HEK293 (cell line): ENCODE results near the gene ACADVL.

ENCODE experiments used
- FEZF1 ChIP-seq: fragments of 450-650 bp; formaldehyde crosslinking; IDR thresholded peaks from 2 replicates; pipeline ENCODE4 v1.5.1; 2016; ENCODE audit warnings: missing biosample characterization, missing genetic modification characterization
- HOXC10 ChIP-seq: sonication (generic); formaldehyde crosslinking; IDR thresholded peaks from 2 replicates; pipeline ENCODE4 v1.8.1; 2023; ENCODE audit warnings: mild to moderate bottlenecking, missing genetic modification reagents
- MEIS1 ChIP-seq: sonication (generic); formaldehyde crosslinking; IDR thresholded peaks from 2 replicates; pipeline ENCODE4 v1.8.1; 2022; ENCODE audit warnings: missing genetic modification reagents, mild to moderate bottlenecking, borderline replicate concordance
- PRDM1 ChIP-seq: fragments of 450-650 bp; formaldehyde crosslinking; IDR thresholded peaks from 2 replicates; pipeline ENCODE4; 2016; ENCODE audit warnings: missing biosample characterization, missing genetic modification characterization
- REPIN1 ChIP-seq: fragments of 450-650 bp; formaldehyde crosslinking; IDR thresholded peaks from 2 replicates; pipeline ENCODE4 v1.5.1; 2017; ENCODE audit warnings: missing biosample characterization, missing genetic modification characterization, low read depth
- SALL2 ChIP-seq: fragments of 450-650 bp; formaldehyde crosslinking; IDR thresholded peaks from 2 replicates; pipeline ENCODE4 v1.5.0; 2017; ENCODE audit warnings: missing biosample characterization, mild to moderate bottlenecking, missing genetic modification characterization, borderline replicate concordance
- WT1 ChIP-seq: fragments of 450-650 bp; formaldehyde crosslinking; IDR thresholded peaks from 2 replicates; pipeline ENCODE4 v1.5.1; 2016; ENCODE audit warnings: missing biosample characterization, missing genetic modification characterization
- ZBTB1 ChIP-seq: fragments of 450-650 bp; formaldehyde crosslinking; IDR thresholded peaks from 2 replicates; pipeline ENCODE4 v1.5.1; 2016; ENCODE audit warnings: missing biosample characterization, missing genetic modification characterization
- ZBTB20 ChIP-seq: fragments of 450-650 bp; formaldehyde crosslinking; IDR thresholded peaks from 2 replicates; pipeline ENCODE4 v1.5.1; 2016; ENCODE audit warnings: missing biosample characterization, missing genetic modification characterization
- ZBTB48 ChIP-seq: fragments of 450-650 bp; formaldehyde crosslinking; IDR thresholded peaks from 2 replicates; pipeline ENCODE4 v1.5.1; 2016; ENCODE audit warnings: missing biosample characterization, missing genetic modification characterization
- ZBTB8A ChIP-seq: fragments of 450-650 bp; formaldehyde crosslinking; IDR thresholded peaks from 2 replicates; pipeline ENCODE4 v1.5.1; 2016; ENCODE audit warnings: missing biosample characterization, missing genetic modification characterization
- ZNF175 ChIP-seq: fragments of 450-650 bp; formaldehyde crosslinking; IDR thresholded peaks from 2 replicates; pipeline ENCODE4 v1.5.1; 2016; ENCODE audit warnings: missing biosample characterization, missing genetic modification characterization
- ZNF214 ChIP-seq: fragments of 450-650 bp; formaldehyde crosslinking; IDR thresholded peaks from 2 replicates; pipeline ENCODE4 v1.5.1; 2017; ENCODE audit warnings: missing biosample characterization, mild to moderate bottlenecking, missing genetic modification characterization, borderline replicate concordance
- ZNF23 ChIP-seq: fragments of 450-650 bp; formaldehyde crosslinking; IDR thresholded peaks from 2 replicates; pipeline ENCODE4 v1.5.1; 2016; ENCODE audit warnings: missing biosample characterization, missing genetic modification characterization, borderline replicate concordance
- ZNF239 ChIP-seq: fragments of 450-650 bp; formaldehyde crosslinking; IDR thresholded peaks from 2 replicates; pipeline ENCODE4 v1.5.1; 2016; ENCODE audit warnings: missing biosample characterization, missing genetic modification characterization
- ZNF280D ChIP-seq: fragments of 450-650 bp; formaldehyde crosslinking; IDR thresholded peaks from 2 replicates; pipeline ENCODE4 v1.5.1; 2016; ENCODE audit warnings: missing biosample characterization, missing genetic modification characterization
- ZNF311 ChIP-seq: fragments of 450-650 bp; formaldehyde crosslinking; IDR thresholded peaks from 2 replicates; pipeline ENCODE4 v1.5.1; 2017; ENCODE audit warnings: missing biosample characterization, missing genetic modification characterization, borderline replicate concordance
- ZNF391 ChIP-seq: fragments of 450-650 bp; formaldehyde crosslinking; IDR thresholded peaks from 2 replicates; pipeline ENCODE4 v1.5.1; 2016; ENCODE audit warnings: low read depth, missing biosample characterization, missing genetic modification characterization, borderline replicate concordance
- ZNF426 ChIP-seq: fragments of 450-650 bp; formaldehyde crosslinking; IDR thresholded peaks from 2 replicates; pipeline ENCODE4 v1.5.1; 2017; ENCODE audit warnings: missing biosample characterization, missing genetic modification characterization, mild to moderate bottlenecking, inconsistent platforms, moderate library complexity
- ZNF48 ChIP-seq: fragments of 450-650 bp; formaldehyde crosslinking; IDR thresholded peaks from 2 replicates; pipeline ENCODE4 v1.5.1; 2016; ENCODE audit warnings: missing biosample characterization, missing genetic modification characterization
- ZNF514 ChIP-seq: fragments of 450-650 bp; formaldehyde crosslinking; IDR thresholded peaks from 2 replicates; pipeline ENCODE4 v1.5.1; 2016; ENCODE audit warnings: missing biosample characterization, missing genetic modification characterization
- ZNF544 ChIP-seq: fragments of 450-650 bp; formaldehyde crosslinking; IDR thresholded peaks from 2 replicates; pipeline ENCODE4 v1.5.0; 2017; ENCODE audit warnings: missing biosample characterization, missing genetic modification characterization
- ZNF600 ChIP-seq: fragments of 450-650 bp; formaldehyde crosslinking; IDR thresholded peaks from 2 replicates; pipeline ENCODE4 v1.5.1; 2016; ENCODE audit warnings: missing biosample characterization, missing genetic modification characterization
- ZNF623 ChIP-seq: fragments of 450-650 bp; formaldehyde crosslinking; IDR thresholded peaks from 2 replicates; pipeline ENCODE4 v1.5.1; 2016; ENCODE audit warnings: missing biosample characterization, missing genetic modification characterization
- ZNF629 ChIP-seq: fragments of 450-650 bp; formaldehyde crosslinking; IDR thresholded peaks from 2 replicates; pipeline ENCODE4 v1.5.1; 2017; ENCODE audit warnings: missing biosample characterization, missing genetic modification characterization
- ZNF654 ChIP-seq: fragments of 450-650 bp; formaldehyde crosslinking; IDR thresholded peaks from 2 replicates; pipeline ENCODE4 v1.5.1; 2016; ENCODE audit warnings: low read depth, missing biosample characterization, missing genetic modification characterization
- ZNF660 ChIP-seq: fragments of 450-650 bp; IDR thresholded peaks from 2 replicates; pipeline ENCODE4 v1.5.1; 2018; ENCODE audit warnings: missing biosample characterization, mild to moderate bottlenecking, missing genetic modification characterization
- ZNF677 ChIP-seq: fragments of 450-650 bp; IDR thresholded peaks from 2 replicates; pipeline ENCODE4 v1.5.0; 2018; ENCODE audit warnings: missing biosample characterization, mild to moderate bottlenecking, missing genetic modification characterization, moderate library complexity
- ZNF768 ChIP-seq: fragments of 450-650 bp; formaldehyde crosslinking; IDR thresholded peaks from 2 replicates; pipeline ENCODE4 v1.5.1; 2018; ENCODE audit warnings: missing biosample characterization, mild to moderate bottlenecking, missing genetic modification characterization
- ZNF776 ChIP-seq: fragments of 450-650 bp; formaldehyde crosslinking; IDR thresholded peaks from 2 replicates; pipeline ENCODE4 v1.5.0; 2017; ENCODE audit warnings: missing biosample characterization, missing genetic modification characterization, borderline replicate concordance
- ZNF777 ChIP-seq: fragments of 450-650 bp; formaldehyde crosslinking; IDR thresholded peaks from 2 replicates; pipeline ENCODE4 v1.5.1; 2017; ENCODE audit warnings: missing biosample characterization, missing genetic modification characterization, borderline replicate concordance
- ZNF792 ChIP-seq: fragments of 450-650 bp; formaldehyde crosslinking; IDR thresholded peaks from 2 replicates; pipeline ENCODE4 v1.5.1; 2016; ENCODE audit warnings: missing biosample characterization, missing genetic modification characterization
- TF ChIP-seq, protein P1 (sequence below): fragments of 450-650 bp; formaldehyde crosslinking; IDR thresholded peaks from 2 replicates; pipeline ENCODE4 v1.5.1; 2016; ENCODE audit warnings: missing biosample characterization, missing genetic modification characterization
- TF ChIP-seq, protein P2 (sequence below): fragments of 450-650 bp; formaldehyde crosslinking; IDR thresholded peaks from 2 replicates; pipeline ENCODE4 v1.5.1; 2016; ENCODE audit warnings: missing biosample characterization, missing genetic modification characterization

Gene ACADVL

DNA sequence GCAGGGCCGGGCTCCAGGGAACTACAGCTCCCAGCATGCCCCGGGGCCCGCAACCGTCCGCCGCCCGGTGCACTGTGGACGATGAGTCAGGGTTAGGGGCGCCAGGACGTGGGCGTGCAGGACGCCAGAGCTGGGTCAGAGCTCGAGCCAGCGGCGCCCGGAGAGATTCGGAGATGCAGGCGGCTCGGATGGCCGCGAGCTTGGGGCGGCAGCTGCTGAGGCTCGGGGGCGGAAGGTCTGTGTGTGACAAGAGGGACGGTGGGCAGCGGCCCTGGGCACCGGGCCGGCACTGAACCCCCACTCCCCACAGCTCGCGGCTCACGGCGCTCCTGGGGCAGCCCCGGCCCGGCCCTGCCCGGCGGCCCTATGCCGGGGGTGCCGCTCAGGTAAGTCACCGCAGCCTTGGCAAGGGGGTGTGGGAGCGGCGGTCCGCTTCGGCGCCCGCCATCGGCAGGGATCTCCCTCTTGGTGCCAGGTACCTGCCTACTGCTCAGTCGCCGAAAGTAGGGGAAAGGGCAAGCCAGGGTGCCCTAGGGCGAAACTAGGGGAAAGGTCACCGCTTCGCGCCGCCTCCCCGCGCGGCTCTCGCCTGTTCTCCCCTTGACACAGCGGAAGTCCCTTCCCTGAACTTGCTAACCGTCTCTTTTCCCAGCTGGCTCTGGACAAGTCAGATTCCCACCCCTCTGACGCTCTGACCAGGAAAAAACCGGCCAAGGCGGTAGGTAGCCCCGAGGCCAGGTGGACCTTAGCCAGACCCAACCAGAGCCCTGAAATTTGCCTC is at the start of gene ACADVL, which contains the start of gene DLG4 (continued):
- TF ChIP-seq HOXC10 (CRISPR knock-in tag) (no peak), ZNF175 (tag by site-specific recombination) (no peak), ZNF544 (tag by site-specific recombination) (no peak), ZNF426 (tag by site-specific recombination) (no peak), WT1 (tag by site-specific recombination) (no peak; the same call in 1 of the 2 replicates), ZBTB8A (tag by site-specific recombination) (peak; percentile 97), ZBTB20 (tag by site-specific recombination) (peak; percentile 95), ZNF677 (no peak), ZNF777 (tag by site-specific recombination) (no peak), ZNF623 (tag by site-specific recombination) (no peak), FEZF1 (tag by site-specific recombination) (no peak), ZNF600 (tag by site-specific recombination) (peak; percentile 79), ZNF660 (tag by site-specific recombination) (0 out of 2 replicates have a peak, but pooled peaks have one; percentile 33), ZBTB48 (tag by site-specific recombination) (peak; percentile 90), ZNF768 (tag by site-specific recombination) (no peak), ZNF654 (tag by site-specific recombination) (no peak), ZNF311 (tag by site-specific recombination) (no peak), ZNF214 (tag by site-specific recombination) (no peak), ZNF792 (no peak), REPIN1 (0 out of 2 replicates have a peak, but pooled peaks have one; percentile 13), ZNF391 (tag by site-specific recombination) (no peak), ZNF776 (tag by site-specific recombination) (no peak), ZNF23 (tag by site-specific recombination) (no peak), ZNF629 (tag by site-specific recombination) (peak; percentile 54; the same call in 1 of the 2 replicates), ZBTB1 (tag by site-specific recombination) (no peak), ZNF48 (tag by site-specific recombination) (no peak), MEIS1 (CRISPR knock-in tag) (no peak), ZNF239 (no peak), ZNF280D (tag by site-specific recombination) (no peak), SALL2 (tag by site-specific recombination) (no peak), ZNF514 (tag by site-specific recombination) (no peak), PRDM1 (tag by site-specific recombination) (peak; percentile 96)
- TF ChIP-seq, protein P1, sequence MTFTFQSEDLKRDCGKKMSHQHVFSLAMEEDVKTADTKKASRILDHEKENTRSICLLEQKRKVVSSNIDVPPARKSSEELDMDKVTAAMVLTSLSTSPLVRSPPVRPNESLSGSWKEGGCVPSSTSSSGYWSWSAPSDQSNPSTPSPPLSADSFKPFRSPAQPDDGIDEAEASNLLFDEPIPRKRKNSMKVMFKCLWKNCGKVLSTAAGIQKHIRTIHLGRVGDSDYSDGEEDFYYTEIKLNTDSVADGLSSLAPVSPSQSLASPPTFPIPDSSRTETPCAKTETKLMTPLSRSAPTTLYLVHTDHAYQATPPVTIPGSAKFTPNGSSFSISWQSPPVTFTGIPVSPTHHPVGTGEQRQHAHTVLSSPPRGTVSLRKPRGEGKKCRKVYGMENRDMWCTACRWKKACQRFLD, result no peak
- TF ChIP-seq, protein P2, sequence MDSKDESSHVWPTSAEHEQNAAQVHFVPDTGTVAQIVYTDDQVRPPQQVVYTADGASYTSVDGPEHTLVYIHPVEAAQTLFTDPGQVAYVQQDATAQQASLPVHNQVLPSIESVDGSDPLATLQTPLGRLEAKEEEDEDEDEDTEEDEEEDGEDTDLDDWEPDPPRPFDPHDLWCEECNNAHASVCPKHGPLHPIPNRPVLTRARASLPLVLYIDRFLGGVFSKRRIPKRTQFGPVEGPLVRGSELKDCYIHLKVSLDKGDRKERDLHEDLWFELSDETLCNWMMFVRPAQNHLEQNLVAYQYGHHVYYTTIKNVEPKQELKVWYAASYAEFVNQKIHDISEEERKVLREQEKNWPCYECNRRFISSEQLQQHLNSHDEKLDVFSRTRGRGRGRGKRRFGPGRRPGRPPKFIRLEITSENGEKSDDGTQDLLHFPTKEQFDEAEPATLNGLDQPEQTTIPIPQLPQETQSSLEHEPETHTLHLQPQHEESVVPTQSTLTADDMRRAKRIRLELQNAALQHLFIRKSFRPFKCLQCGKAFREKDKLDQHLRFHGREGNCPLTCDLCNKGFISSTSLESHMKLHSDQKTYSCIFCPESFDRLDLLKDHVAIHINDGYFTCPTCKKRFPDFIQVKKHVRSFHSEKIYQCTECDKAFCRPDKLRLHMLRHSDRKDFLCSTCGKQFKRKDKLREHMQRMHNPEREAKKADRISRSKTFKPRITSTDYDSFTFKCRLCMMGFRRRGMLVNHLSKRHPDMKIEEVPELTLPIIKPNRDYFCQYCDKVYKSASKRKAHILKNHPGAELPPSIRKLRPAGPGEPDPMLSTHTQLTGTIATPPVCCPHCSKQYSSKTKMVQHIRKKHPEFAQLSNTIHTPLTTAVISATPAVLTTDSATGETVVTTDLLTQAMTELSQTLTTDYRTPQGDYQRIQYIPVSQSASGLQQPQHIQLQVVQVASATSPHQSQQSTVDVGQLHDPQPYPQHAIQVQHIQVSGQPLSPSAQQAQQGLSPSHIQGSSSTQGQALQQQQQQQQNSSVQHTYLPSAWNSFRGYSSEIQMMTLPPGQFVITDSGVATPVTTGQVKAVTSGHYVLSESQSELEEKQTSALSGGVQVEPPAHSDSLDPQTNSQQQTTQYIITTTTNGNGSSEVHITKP (tag by site-specific recombination), result peak; percentile 63
